ENCODE data around the gene CABLES2. TPM values are rescaled to one million over a fixed set of nuclear protein-coding genes. Genes with fewer than 3 reads are reported as not detected.

Gene CABLES2
- total and polyA plus RNA-seq, 5 donors from 2014 or later: 0.49 to 7.0 (median 1.2) TPM

DNA sequence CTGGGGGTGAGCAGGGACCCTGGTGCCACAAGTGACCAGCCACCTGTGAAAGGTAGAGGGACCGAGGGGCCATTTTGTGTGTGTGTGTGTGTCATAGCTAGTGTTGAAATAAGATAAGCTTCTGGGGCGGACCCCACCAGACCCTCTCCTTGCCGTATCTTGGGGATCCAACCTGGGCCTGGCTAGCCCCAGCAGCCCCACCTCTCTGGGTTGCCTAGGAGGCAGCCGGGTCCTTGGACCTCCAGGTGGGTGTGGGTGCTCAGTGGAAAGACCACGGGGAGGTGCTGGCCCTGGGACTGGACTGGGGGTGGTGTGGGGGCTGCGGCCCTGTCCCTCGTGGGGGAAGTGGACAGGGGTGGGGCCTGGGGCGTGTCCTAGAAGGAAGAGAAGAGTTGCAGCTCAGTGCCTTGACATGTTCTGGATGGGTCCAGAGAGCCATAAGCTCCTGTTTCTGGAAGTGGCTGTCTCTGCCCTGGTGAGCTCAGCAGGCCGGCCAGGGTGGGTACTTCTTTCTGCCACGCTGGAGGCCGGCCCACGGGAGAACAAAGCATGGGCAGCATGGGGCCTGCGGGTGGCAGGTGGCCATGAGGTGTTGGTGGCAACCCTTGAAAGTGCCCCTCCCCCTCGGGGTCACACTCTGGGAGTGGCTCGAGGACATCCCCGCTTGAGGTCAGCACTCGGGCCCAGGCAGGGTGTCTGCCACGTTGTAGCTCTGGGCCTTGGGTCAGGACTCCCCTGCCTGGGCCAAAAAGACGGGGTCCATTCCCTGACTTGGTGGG is 11.8 kb upstream of the CABLES2 start:
- Histone ChIP-seq H3K36me3 (ENCODE audit: control insufficient read depth, insufficient read depth, low read length) (no peaks in the 10 kb centered on the region), H3K27me3 (ENCODE audit: control insufficient read depth, insufficient read depth, low read length) (no peaks in the 10 kb centered on the region), H3K4me1 (ENCODE audit: control insufficient read depth, insufficient read depth, low read length, poor library complexity, severe bottlenecking) (no peaks in the 10 kb centered on the region), H3K9me3 (ENCODE audit: control insufficient read depth in 2 of 2, low read length in 2 of 2) (no peaks in the 10 kb centered on the region), H3K4me3 (ENCODE audit: low read depth, low read length) (no peak overlapping the region), H3K27ac (ENCODE audit: insufficient read depth, low read length, poor library complexity, severe bottlenecking) (no peak overlapping the region)
- DNase-seq (no peak), ATAC-seq (ENCODE audit: low read depth in 2 of 2) (no peak)
- no peaks in the 10 kb centered on the region for H3K9me3 Mint-ChIP-seq
- no peaks in the 10 kb centered on the region for H3K36me3 Mint-ChIP-seq
- no peak overlapping the region for H3K4me3 Mint-ChIP-seq
- no peaks in the 10 kb centered on the region for H3K4me1 Mint-ChIP-seq
- H3K27ac Mint-ChIP-seq: no peak overlapping the region
- H3K27me3 Mint-ChIP-seq: no peaks in the 10 kb centered on the region

DNA sequence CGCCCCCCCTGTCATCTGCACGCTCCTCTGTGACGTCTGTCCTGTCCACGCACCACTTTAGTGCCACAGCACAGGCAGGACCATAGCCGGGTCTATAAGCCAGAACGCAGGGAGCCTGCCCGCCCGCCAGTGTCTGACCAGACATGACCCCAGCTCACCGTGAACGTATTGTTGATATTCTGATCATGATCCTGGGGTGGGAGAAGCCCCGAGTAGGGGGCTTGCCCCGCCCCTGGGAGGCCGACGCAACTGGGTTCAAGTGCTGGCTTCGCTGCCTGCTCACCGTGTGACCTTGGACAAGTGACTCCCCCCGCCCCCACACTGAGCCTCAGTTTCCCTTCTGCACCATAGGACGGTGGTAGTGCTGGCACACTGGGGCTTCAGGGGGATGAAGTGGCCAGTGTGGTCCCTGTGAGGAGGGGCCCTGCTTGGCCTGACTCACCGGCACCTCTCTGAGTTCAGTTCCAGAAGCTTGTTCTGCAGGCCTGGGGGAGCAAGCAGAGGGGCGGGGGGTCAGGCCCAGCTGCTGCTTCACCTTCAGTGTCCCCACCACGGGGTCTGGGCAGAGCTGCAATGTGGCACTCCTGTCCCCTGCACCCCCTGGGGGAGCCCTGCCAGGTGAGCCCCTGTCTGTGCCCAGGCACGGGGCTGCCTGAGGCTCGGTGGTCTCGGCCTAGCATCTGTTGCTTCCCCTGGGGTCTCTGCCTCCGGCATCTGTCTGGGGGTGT is 11.1 kb upstream of the CABLES2 start:
- Mint-ChIP-seq H3K27ac (no peak overlapping the region), H3K27me3 (no peaks in the 10 kb centered on the region), H3K4me3 (no peak overlapping the region), H3K4me1 (no peaks in the 10 kb centered on the region), H3K9me3 (no peaks in the 10 kb centered on the region), H3K36me3 (no peaks in the 10 kb centered on the region)
- Histone ChIP-seq H3K9me3 (ENCODE audit: control insufficient read depth in 2 of 2, low read length in 2 of 2) (no peaks in the 10 kb centered on the region), H3K27ac (ENCODE audit: insufficient read depth, low read length, poor library complexity, severe bottlenecking) (no peak overlapping the region), H3K36me3 (ENCODE audit: control insufficient read depth, insufficient read depth, low read length) (no peaks in the 10 kb centered on the region), H3K4me1 (ENCODE audit: control insufficient read depth, insufficient read depth, low read length, poor library complexity, severe bottlenecking) (no peaks in the 10 kb centered on the region), H3K27me3 (ENCODE audit: control insufficient read depth, insufficient read depth, low read length) (no peaks in the 10 kb centered on the region), H3K4me3 (ENCODE audit: low read depth, low read length) (no peak overlapping the region)
- ATAC-seq (ENCODE audit: low read depth in 2 of 2) (no peak), DNase-seq (no peak)

DNA sequence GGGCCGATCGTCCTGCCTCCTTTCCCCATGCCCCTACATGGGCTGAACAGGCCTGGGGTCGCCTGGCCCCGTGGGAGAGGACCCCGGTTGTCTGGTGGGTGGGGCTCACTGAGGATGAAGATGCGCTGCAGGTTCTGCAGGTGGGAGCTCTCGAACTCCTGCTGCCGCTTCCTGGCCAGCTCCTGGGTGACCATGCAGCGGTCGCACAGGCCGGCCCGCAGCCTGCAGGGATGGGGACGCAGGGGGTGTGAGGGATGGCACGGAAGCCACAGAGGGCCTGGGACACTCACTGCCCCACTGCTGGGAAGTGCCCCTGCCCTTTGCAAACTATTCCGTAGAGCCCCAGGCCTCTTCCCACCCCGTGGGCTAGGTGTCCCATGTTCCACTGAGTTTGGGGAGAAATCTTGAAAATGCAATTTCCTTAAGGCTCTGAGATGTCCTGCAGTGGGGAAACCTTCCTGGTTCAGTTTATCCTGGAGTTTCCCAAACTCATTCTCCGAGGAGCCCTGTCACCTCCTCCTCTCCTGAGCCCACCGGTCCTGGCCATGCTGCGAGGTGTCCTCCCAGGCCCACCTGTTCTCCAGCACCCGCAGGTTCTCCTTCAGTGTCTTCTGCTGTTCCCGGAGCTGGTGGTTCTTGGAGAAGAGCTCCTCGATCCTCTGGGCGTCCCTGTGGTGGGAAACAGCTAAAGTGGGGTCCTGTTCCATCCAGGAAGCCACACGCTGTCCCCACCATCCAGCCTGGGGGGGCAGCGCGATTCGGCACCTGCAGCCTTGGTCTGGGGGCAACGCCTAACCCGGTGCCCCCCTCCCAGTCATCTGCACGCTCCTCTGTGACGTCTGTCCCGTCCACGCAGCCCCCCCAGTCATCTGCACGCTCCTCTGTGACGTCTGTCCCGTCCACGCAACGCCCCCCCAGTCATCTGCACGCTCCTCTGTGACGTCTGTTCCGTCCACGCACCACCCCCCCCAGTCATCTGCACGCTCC is 9.9 kb upstream of the CABLES2 start:
- no peak overlapping the region for H3K27ac Mint-ChIP-seq
- H3K27me3 Mint-ChIP-seq: no peaks in the 10 kb centered on the region
- H3K9me3 Mint-ChIP-seq: no peaks in the 10 kb centered on the region
- H3K36me3 Mint-ChIP-seq: no peaks in the 10 kb centered on the region
- no peak overlapping the region for H3K27ac ChIP-seq (ENCODE audit: insufficient read depth, low read length, poor library complexity, severe bottlenecking)
- no peaks in the 10 kb centered on the region for H3K4me1 ChIP-seq (ENCODE audit: control insufficient read depth, insufficient read depth, low read length, poor library complexity, severe bottlenecking)
- H3K4me1 Mint-ChIP-seq: no peaks in the 10 kb centered on the region
- H3K27me3 ChIP-seq (ENCODE audit: control insufficient read depth, insufficient read depth, low read length): no peaks in the 10 kb centered on the region
- H3K36me3 ChIP-seq (ENCODE audit: control insufficient read depth, insufficient read depth, low read length): no peaks in the 10 kb centered on the region
- no peaks in the 10 kb centered on the region for H3K9me3 ChIP-seq (ENCODE audit: control insufficient read depth in 2 of 2, low read length in 2 of 2)
- no peak for DNase-seq
- no peak overlapping the region for H3K4me3 Mint-ChIP-seq
- H3K4me3 ChIP-seq (ENCODE audit: low read depth, low read length): no peak overlapping the region
- no peak for ATAC-seq (ENCODE audit: low read depth in 2 of 2)

DNA sequence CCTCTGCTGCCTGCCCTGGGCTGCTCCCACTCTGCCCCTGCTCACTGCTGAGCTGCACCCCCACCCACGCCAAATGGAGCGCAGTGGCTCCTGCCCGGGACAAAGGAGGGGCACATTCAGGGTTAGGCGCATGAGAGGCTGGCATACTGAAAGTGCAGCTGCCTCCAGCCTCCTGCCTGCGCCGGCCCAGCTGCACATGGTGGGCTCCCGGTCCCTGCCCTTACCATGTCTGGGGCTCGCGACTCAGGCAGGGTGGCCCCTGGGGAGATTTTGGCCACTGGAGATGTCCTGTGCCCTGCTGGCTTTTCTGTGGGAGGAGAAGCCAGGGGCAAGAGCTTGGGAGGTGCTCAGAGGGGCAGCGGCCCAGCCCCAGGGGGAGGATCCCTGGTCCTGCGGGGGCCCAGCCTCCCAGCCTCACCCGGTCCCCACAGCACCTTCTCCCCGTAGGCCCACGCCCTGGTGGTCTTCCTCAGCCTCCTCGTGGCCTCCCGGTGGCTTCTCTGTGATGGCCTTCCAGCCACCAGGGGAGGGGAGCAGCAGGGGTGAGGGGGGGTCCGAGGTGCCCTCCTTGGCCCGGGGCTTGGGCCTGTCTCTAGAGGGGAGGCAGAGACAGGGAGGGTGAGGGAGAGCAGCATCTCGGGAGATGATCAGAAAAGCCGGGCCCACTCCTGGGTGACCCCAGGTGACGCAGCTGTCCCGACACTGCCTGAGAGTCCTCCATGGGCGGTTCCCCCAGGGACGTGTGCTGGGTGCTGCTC is 8.4 kb upstream of the CABLES2 start:
- H3K36me3 Mint-ChIP-seq: no peaks in the 10 kb centered on the region
- no peaks in the 10 kb centered on the region for H3K9me3 Mint-ChIP-seq
- DNase-seq: no peak
- H3K36me3 ChIP-seq (ENCODE audit: control insufficient read depth, insufficient read depth, low read length): no peaks in the 10 kb centered on the region
- no peak overlapping the region for H3K4me3 ChIP-seq (ENCODE audit: low read depth, low read length)
- no peaks in the 10 kb centered on the region for H3K4me1 Mint-ChIP-seq
- no peaks in the 10 kb centered on the region for H3K27me3 ChIP-seq (ENCODE audit: control insufficient read depth, insufficient read depth, low read length)
- H3K9me3 ChIP-seq (ENCODE audit: control insufficient read depth in 2 of 2, low read length in 2 of 2): no peaks in the 10 kb centered on the region
- no peaks in the 10 kb centered on the region for H3K27me3 Mint-ChIP-seq
- H3K27ac ChIP-seq (ENCODE audit: insufficient read depth, low read length, poor library complexity, severe bottlenecking): no peak overlapping the region
- no peak overlapping the region for H3K27ac Mint-ChIP-seq
- H3K4me3 Mint-ChIP-seq: no peak overlapping the region
- ATAC-seq (ENCODE audit: low read depth in 2 of 2): no peak
- H3K4me1 ChIP-seq (ENCODE audit: control insufficient read depth, insufficient read depth, low read length, poor library complexity, severe bottlenecking): no peaks in the 10 kb centered on the region

DNA sequence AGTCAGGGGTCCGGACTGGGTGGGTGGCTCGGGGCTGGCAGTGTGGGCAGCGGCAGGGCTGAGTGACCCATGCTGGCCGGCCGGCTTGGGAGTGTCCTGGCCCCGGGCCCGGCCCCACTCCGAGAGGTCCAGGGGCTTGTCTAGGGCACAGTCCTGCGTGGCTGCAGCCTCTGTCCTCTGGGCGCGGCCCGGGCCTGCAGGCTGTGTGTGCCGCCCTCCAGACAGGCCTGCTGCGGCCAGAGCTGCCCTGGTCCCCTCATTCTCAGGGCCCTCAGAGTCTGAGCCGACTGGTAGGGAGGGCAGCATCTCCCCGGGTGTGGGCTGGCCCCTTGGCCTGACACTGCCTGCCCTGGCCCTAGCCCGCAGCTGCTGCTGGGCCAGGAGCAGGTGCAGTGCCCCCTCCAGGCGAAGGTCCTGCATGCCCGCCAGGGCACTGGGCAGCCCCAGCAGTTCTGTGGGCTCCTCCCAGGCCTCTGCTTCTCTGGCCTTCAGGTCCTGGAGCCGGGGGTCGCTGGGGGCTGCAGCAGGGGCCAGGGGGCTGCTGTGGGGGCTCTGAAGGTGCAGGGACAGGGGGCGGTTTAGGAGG is 6.9 kb upstream of the CABLES2 start:
- H3K36me3 ChIP-seq (ENCODE audit: control insufficient read depth, insufficient read depth, low read length): no peaks in the 10 kb centered on the region
- no peak overlapping the region for H3K4me3 ChIP-seq (ENCODE audit: low read depth, low read length)
- no peaks in the 10 kb centered on the region for H3K27me3 Mint-ChIP-seq
- DNase-seq (no peak), ATAC-seq (ENCODE audit: low read depth in 2 of 2) (no peak)
- no peaks in the 10 kb centered on the region for H3K9me3 ChIP-seq (ENCODE audit: control insufficient read depth in 2 of 2, low read length in 2 of 2)
- no peak overlapping the region for H3K27ac Mint-ChIP-seq
- H3K4me1 Mint-ChIP-seq: peaks cover 0 to 11% (median 0%) of the 10 kb centered on the region in 4 donors
- H3K4me1 ChIP-seq (ENCODE audit: control insufficient read depth, insufficient read depth, low read length, poor library complexity, severe bottlenecking): peaks cover 9% of the 10 kb centered on the region
- H3K27me3 ChIP-seq (ENCODE audit: control insufficient read depth, insufficient read depth, low read length): no peaks in the 10 kb centered on the region
- H3K4me3 Mint-ChIP-seq: no peak overlapping the region
- no peak overlapping the region for H3K27ac ChIP-seq (ENCODE audit: insufficient read depth, low read length, poor library complexity, severe bottlenecking)
- H3K36me3 Mint-ChIP-seq: no peaks in the 10 kb centered on the region
- H3K9me3 Mint-ChIP-seq: no peaks in the 10 kb centered on the region

DNA sequence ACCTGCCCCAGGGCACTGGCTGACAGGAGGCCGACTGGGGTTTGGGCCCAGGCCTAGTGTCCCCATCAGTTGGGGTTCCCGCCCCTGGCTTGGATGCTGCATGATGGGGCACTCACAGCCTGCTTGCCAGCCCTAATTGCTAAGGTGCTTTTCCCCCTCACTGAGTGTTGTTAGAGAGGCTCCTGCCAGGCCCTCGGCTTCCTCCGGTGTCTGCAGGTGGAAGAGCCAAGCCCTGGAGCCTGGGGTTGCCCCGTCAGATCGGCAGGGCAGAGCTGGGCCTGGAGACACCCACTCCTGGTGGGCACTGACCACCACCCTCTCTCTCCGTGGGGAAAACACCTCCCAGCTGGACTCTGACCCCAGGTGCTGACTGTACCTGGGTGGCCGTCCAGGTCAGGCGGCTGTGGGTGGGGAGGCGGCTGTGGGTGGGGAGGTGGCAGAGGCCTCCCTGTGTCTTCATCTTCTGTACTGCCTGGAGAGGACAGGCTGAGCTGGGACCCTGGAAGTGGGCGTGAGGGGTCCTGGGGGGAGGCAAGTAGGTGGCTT is 6.0 kb upstream of the CABLES2 start:
- Histone ChIP-seq H3K36me3 (ENCODE audit: control insufficient read depth, insufficient read depth, low read length) (no peaks in the 10 kb centered on the region), H3K27me3 (ENCODE audit: control insufficient read depth, insufficient read depth, low read length) (no peaks in the 10 kb centered on the region), H3K27ac (ENCODE audit: insufficient read depth, low read length, poor library complexity, severe bottlenecking) (no peak overlapping the region), H3K9me3 (ENCODE audit: control insufficient read depth in 2 of 2, low read length in 2 of 2) (no peaks in the 10 kb centered on the region), H3K4me3 (ENCODE audit: low read depth, low read length) (no peak overlapping the region), H3K4me1 (ENCODE audit: control insufficient read depth, insufficient read depth, low read length, poor library complexity, severe bottlenecking) (peaks cover 9% of the 10 kb centered on the region)
- DNase-seq (no peak), ATAC-seq (ENCODE audit: low read depth in 2 of 2) (no peak)
- Mint-ChIP-seq H3K36me3 (no peaks in the 10 kb centered on the region), H3K9me3 (no peaks in the 10 kb centered on the region), H3K27ac (no peak overlapping the region), H3K4me1 (peaks cover 0 to 11% (median 0%) of the 10 kb centered on the region in 4 donors), H3K27me3 (no peaks in the 10 kb centered on the region), H3K4me3 (no peak overlapping the region)

Measured in CD4-positive, CD25-positive, alpha-beta regulatory T cell (primary cell).